GM18868 (cell line): Measurements from ENCODE around the gene ABO.
"Not testable (repeated sequence)": the region's sequence is repeated elsewhere in the genome, so short reads cannot be mapped to it uniquely, and the experiment has no call there.

Source experiments
- ATAC-seq: cut with Tn5 transposase; IDR thresholded peaks from one replicate; pipeline ENCODE4 v1.9.1; 2021; ENCODE audit warnings: mild to moderate bottlenecking, moderate library complexity; ENCODE audit not compliant: unreplicated experiment

ABO gene

GRCh38 chr9:133205996-133206931 is 68.7 kb downstream of the ABO start:
- no peak for ATAC-seq

- not testable (repeated sequence) for ATAC-seq
These were observed 69.5 kb downstream of the ABO start for GRCh38 chr9:133205481-133205887.
